Measurements from ENCODE around the gene ADARB2.

The ADARB2 gene

GRCh38 chr10:1376384-1376945 lies 360.9 kb downstream of the ADARB2 start:
- Histone ChIP-seq H3K9me3 (ENCODE audit: control insufficient read depth, insufficient read depth, low read depth, low read length) (no peaks in the 10 kb centered on the region), H3K27ac (ENCODE audit: extremely low read depth, low read depth, low read length) (no peak overlapping the region), H3K36me3 (ENCODE audit: control insufficient read depth in 2 of 2, insufficient read depth in 1 of 2, low read length in 2 of 2) (no peaks in the 10 kb centered on the region), H3K4me3 (ENCODE audit: low read depth, low read length) (no peak overlapping the region), H3K4me1 (ENCODE audit: control insufficient read depth, insufficient read depth, low read length) (no peaks in the 10 kb centered on the region)
- TF ChIP-seq ZBTB10 (tag by site-specific recombination; IDR thresholded peaks at IDR 0.05) (no peak), ZNF426 (tag by site-specific recombination; IDR thresholded peaks at IDR 0.05) (no peak), ZBTB49 (tag by site-specific recombination; IDR thresholded peaks at IDR 0.05; ENCODE audit: low read depth) (no peak), ZBTB7A (tag by site-specific recombination; IDR thresholded peaks at IDR 0.05; ENCODE audit: low read depth) (no peak), ZNF596 (tag by site-specific recombination; IDR thresholded peaks at IDR 0.05) (no peak), PRDM4 (tag by site-specific recombination; IDR thresholded peaks at IDR 0.05) (no peak)
- CTCF ChIA-PET = no interaction called here
- POLR2A ChIA-PET = no interaction called here

- Histone ChIP-seq H3K9me3 (ENCODE audit: control insufficient read depth, insufficient read depth, low read depth, low read length) (no peaks in the 10 kb centered on the region), H3K36me3 (ENCODE audit: control insufficient read depth in 2 of 2, insufficient read depth in 1 of 2, low read length in 2 of 2) (no peaks in the 10 kb centered on the region), H3K4me1 (ENCODE audit: control insufficient read depth, insufficient read depth, low read length) (no peaks in the 10 kb centered on the region), H3K27ac (ENCODE audit: extremely low read depth, low read depth, low read length) (no peak overlapping the region), H3K4me3 (ENCODE audit: low read depth, low read length) (no peak overlapping the region)
- CTCF ChIA-PET = no interaction called here
- TF ChIP-seq ZEB2 (tag by site-specific recombination; IDR thresholded peaks at IDR 0.05) (no peak), HOXC10 (CRISPR knock-in tag; IDR thresholded peaks at IDR 0.05) (no peak), ZBTB7A (tag by site-specific recombination; IDR thresholded peaks at IDR 0.05; ENCODE audit: low read depth) (no peak), ZFP3 (tag by site-specific recombination; IDR thresholded peaks at IDR 0.05; ENCODE audit: low read depth) (no peak), ZNF747 (tag by site-specific recombination; IDR thresholded peaks at IDR 0.05) (no peak), KLF10 (tag by site-specific recombination; IDR thresholded peaks at IDR 0.05) (no peak), ZSCAN4 (tag by site-specific recombination; IDR thresholded peaks at IDR 0.05) (peak; percentile 98), ZNF658 (tag by site-specific recombination; IDR thresholded peaks at IDR 0.05) (0 out of 2 replicates have a peak, but pooled peaks have one; percentile 17), SP3 (tag by site-specific recombination; IDR thresholded peaks at IDR 0.05) (no peak), ZNF2 (tag by site-specific recombination; IDR thresholded peaks at IDR 0.05) (no peak), ZBTB26 (tag by site-specific recombination; optimal IDR thresholded peaks at IDR 0.05) (peak; percentile 27), OSR2 (tag by site-specific recombination; IDR thresholded peaks at IDR 0.05) (no peak), CTCF (tag by site-specific recombination; IDR thresholded peaks at IDR 0.05) (no peak), GLI2 (tag by site-specific recombination; IDR thresholded peaks at IDR 0.05; ENCODE audit: borderline replicate concordance, low read depth) (no peak), ZNF423 (tag by site-specific recombination; IDR thresholded peaks at IDR 0.05) (no peak), REPIN1 (tag by site-specific recombination; IDR thresholded peaks at IDR 0.05; ENCODE audit: low read depth) (no peak)
- POLR2A ChIA-PET = no interaction called here
Observed at GRCh38 chr10:1375346-1376170, 361.8 kb downstream of the ADARB2 start.
